ENCODE data around the gene ROGDI. TPM values are rescaled to one million over a fixed set of nuclear protein-coding genes. Genes with fewer than 3 reads are reported as not detected.

Gene ROGDI
- total and polyA plus RNA-seq, 2 of the 13 experiments (the other 11 are each of a cell fraction or from before 2014, with no cell fraction given): 19.2 to 42.1 TPM

GRCh38 chr16:4846503-4846900 is 44.1 kb upstream of the ROGDI start (continued):
- TF ChIP-seq ZNF33B (CRISPR knock-in tag; IDR thresholded peaks at IDR 0.05) (no peak), ZNF598 (CRISPR knock-in tag; IDR thresholded peaks at IDR 0.05; ENCODE audit: borderline replicate concordance) (no peak), ZNF639 (CRISPR knock-in tag; conservative IDR thresholded peaks at IDR 0.05) (no peak), TBL1XR1 (IDR thresholded peaks at IDR 0.05; ENCODE audit: borderline replicate concordance, low read length, partially characterized antibody) (no peak), HES4 (CRISPR knock-in tag; IDR thresholded peaks at IDR 0.05; ENCODE audit: borderline replicate concordance) (no peak), NFKB2 (CRISPR knock-in tag; IDR thresholded peaks at IDR 0.05; ENCODE audit: borderline replicate concordance) (0 out of 2 replicates have a peak, but pooled peaks have one; percentile 30), GFI1 (CRISPR knock-in tag; IDR thresholded peaks at IDR 0.05; ENCODE audit: borderline replicate concordance) (no peak), RFX5 (IDR thresholded peaks at IDR 0.05; ENCODE audit: low read depth, low read length) (no peak), PHB2 (IDR thresholded peaks at IDR 0.05; ENCODE audit: partially characterized antibody) (no peak), ZNF678 (CRISPR knock-in tag; IDR thresholded peaks at IDR 0.05) (no peak), PITX1 (CRISPR knock-in tag; IDR thresholded peaks at IDR 0.05) (no peak), CBX2 (IDR thresholded peaks at IDR 0.05; ENCODE audit: low read depth, low read length) (no peak), CBX2 (CRISPR knock-in tag; IDR thresholded peaks at IDR 0.05; ENCODE audit: low read depth) (no peak), ZFP36L2 (CRISPR knock-in tag; IDR thresholded peaks at IDR 0.05) (no peak), MYPOP (CRISPR knock-in tag; IDR thresholded peaks at IDR 0.05) (no peak), JUND (CRISPR knock-in tag; IDR thresholded peaks at IDR 0.05) (no peak), ZNF780A (CRISPR knock-in tag; IDR thresholded peaks at IDR 0.05) (no peak), ZSCAN22 (CRISPR knock-in tag; IDR thresholded peaks at IDR 0.05) (no peak), ZNF672 (CRISPR knock-in tag; IDR thresholded peaks at IDR 0.05) (no peak), ZNF3 (CRISPR knock-in tag; IDR thresholded peaks at IDR 0.05) (no peak), SNAI1 (CRISPR knock-in tag; IDR thresholded peaks at IDR 0.05; ENCODE audit: borderline replicate concordance) (0 out of 2 replicates have a peak, but pooled peaks have one; percentile 13), TCF7L2 (IDR thresholded peaks at IDR 0.05; ENCODE audit: low read depth, low read length) (no peak), NFYC (CRISPR knock-in tag; IDR thresholded peaks at IDR 0.05) (no peak), FOXJ3 (CRISPR knock-in tag; IDR thresholded peaks at IDR 0.05; ENCODE audit: borderline replicate concordance) (peak; percentile 14; the same call in 1 of the 2 replicates), SOX13 (IDR thresholded peaks at IDR 0.05) (no peak), SOX13 (CRISPR knock-in tag; conservative IDR thresholded peaks at IDR 0.05 in 1 of 2, IDR thresholded peaks at IDR 0.05 in 1 of 2) (0 out of 4 replicates have a peak, but pooled peaks of 1 of the 2 experiments have one; percentile 16), MAFF (IDR thresholded peaks at IDR 0.05; ENCODE audit: low read depth, low read length) (no peak), ZNF552 (CRISPR knock-in tag; IDR thresholded peaks at IDR 0.05; ENCODE audit: borderline replicate concordance) (no peak), ZNF891 (CRISPR knock-in tag; IDR thresholded peaks at IDR 0.05) (no peak), FOXO4 (CRISPR knock-in tag; conservative IDR thresholded peaks at IDR 0.05) (0 out of 2 replicates have a peak, but pooled peaks have one; percentile 65)
